ENCODE measurements around the gene NLRP2B.

- no peak for TF ChIP-seq CTCF (optimal IDR thresholded peaks at IDR 0.05 in 1 of 3, IDR thresholded peaks at IDR 0.05 in 1 of 3, conservative IDR thresholded peaks at IDR 0.05 in 1 of 3; ENCODE audit: extremely low read depth in 1 of 3, insufficient read depth in 2 of 3, low read length in 3 of 3)
- TF ChIP-seq EZH2 (IDR thresholded peaks at IDR 0.05; ENCODE audit: low read length) = no peak
Observed at GRCh38 chrX:57651169-57651919, 28.7 kb downstream of the NLRP2B start.
